NCI-H2227 treated with DMSO at 0.1 percent for 48 hours (cell line): Measurements from ENCODE around the gene TSPAN4.

Experiments used
- DNase-seq: peaks from one replicate; lab custom pipeline; 2025; lab: John Stamatoyannopoulos, UW

TSPAN4 gene

DNA sequence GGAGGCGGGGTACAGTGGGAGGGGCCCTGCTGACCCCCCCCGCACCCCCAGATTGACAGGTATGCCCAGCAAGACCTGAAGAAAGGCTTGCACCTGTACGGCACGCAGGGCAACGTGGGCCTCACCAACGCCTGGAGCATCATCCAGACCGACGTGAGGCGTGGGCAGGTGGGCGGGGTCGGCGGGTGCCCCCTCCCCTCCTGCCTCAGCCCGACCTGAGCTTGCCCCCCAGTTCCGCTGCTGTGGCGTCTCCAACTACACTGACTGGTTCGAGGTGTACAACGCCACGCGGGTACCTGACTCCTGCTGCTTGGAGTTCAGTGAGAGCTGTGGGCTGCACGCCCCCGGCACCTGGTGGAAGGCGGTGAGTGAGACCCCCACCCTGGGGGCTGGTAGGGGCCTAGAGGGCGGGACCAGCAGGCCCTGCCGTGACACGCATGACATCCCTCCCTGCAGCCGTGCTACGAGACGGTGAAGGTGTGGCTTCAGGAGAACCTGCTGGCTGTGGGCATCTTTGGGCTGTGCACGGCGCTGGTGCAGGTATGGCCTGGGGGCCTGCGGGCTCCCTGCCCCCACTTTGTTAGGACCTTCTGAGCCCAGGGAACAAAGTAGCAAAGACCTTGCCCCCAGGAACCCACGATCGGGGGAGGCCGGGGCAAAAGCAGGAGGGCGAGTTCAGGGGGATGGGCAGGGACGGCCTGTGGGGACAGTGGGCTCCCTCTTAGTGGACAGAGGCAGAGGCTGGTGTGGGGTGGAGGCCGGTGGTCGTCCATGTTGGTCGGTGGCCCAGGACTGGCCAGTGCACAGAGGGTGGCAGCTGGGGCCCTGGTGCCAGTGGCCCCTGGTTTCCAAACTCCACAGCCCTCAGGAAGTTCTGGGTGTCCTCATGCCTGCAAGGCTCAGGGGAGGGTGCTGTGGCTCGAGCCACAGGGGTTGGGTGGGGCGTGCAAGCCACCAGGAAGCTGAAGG, 23.1 kb downstream of the TSPAN4 start:
- DNase-seq = no peak

DNA sequence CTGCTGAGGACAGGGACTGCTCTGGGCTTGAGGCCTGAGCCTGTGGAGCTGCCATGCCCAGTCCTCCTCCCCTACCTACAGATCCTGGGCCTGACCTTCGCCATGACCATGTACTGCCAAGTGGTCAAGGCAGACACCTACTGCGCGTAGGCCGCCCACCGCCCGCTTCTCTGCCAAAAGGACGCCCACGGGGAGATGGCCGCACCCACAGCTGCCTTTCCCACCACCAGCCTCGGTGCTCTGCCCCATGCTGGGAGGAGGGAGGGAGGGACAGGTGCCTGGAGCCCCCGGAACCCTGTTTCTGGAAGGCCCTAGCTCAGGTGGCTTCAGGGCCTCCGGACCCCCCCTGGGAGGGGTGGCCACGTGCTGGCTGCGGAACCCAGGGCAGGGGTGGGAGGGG, 23.8 kb downstream of the TSPAN4 start:
- DNase-seq = no peak

DNA sequence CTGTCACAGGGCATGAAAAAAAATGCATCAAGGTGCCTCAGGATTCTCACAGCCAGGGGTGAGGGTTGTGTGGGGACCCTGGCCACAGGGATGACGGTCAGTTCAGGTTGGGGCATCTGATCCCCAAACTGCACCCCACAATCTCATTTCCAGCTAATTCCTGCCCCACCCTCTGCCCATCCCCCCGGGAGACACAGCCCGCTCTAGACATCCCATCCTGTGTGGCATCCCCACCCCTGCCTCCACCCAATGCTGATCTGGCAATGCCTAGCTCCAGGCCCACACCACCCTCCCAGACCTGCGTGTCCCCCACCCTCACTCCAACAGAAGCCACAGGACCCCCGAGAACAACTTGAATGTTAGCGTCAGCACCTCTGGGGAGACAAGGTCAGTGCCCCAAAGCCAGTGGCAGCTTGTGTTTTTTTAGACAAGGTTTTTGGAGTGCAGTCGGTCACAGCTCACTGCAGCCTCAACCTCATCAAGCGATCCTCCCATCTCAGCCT, 25.3 kb downstream of the TSPAN4 start:
- no peak for DNase-seq

DNA sequence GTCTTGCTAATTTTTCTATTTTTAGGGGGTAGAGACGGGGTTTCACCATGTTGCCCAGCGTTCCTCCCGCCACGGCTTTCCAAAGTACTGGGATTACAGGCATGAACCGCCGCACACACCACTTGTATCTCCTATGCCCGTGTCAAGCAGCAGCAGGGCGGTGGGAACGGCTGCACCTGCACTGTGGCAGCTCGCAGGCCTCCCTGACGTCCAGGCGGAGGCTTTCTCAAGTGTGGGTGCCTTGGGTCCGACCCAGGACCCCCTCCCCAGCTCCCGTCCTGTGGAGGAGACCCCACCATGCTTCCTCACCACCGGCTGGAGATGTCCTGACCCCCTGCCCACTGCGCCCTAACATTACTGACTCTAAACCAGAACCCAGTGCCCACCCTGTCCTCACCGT, 25.7 kb downstream of the TSPAN4 start:
- no peak for DNase-seq

DNA sequence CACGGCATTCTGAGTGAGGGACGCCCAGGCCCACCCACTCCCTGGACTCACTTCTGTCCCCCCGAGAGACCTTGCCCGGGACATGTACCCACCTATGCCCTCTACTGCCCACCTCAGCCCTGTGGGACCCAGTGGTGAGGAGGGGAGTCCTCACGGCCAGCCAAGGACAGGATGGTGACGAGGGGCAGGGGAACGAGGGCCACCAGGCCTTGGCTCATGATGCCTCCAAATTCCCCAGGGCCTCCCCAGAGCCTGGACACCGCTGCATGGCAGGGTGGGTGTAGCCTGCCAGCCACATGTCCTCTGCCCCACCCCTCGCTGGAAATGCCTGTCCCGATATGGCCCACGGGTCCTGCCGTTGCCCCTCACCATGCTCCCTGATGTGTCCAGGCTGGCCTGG, 26.1 kb downstream of the TSPAN4 start:
- DNase-seq = no peak

DNA sequence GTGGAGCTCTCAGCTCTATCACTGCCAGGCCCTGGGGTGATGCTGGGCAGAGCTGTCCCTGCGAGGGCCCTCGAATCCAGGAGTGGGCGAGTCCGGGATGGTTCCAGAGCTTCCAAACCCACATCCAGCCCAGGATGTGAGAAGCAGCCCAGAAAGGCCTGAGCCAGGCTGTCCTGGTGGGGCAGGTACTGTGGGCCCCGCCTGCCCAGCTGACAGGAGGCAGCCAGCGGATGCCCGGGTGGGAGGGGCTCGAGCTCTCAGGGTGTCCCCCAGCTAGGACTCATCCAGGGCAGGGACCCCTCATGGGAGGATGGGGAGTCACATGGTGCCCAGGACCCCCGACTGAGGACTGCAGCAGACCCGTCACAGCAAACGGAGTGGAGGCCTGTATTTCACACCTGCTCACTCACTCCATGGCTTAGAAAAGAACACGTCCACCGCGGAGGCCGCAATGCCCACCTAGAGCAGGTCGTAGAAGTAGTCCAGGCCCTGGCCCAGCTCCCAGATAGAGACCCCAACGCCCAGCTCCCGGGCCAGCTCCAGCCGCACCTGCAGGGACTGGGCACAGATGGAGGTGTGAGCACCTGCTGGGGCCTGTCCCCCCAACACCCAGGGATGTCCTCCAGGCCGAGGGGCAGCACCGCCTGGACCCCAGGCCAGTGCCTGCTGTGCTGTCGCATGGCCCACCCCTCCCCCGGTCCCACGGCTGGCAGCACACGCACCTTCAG, 26.9 kb downstream of the TSPAN4 start:
- DNase-seq = no peak

DNA sequence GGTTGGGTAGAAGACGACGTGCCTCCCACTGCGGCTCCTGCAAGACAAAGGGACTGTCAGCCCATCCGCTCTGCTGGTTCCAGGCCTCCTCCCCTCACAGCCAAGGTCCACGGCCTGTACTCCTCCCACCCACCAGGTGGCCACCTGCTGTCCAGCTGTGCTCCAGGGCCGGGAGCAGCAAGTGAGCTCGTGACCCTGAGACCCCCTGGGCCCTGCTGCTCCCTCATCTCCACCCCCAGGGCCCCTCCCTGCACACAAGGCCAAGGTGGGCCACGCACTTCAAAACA, 27.4 kb downstream of the TSPAN4 start:
- no peak for DNase-seq

DNA sequence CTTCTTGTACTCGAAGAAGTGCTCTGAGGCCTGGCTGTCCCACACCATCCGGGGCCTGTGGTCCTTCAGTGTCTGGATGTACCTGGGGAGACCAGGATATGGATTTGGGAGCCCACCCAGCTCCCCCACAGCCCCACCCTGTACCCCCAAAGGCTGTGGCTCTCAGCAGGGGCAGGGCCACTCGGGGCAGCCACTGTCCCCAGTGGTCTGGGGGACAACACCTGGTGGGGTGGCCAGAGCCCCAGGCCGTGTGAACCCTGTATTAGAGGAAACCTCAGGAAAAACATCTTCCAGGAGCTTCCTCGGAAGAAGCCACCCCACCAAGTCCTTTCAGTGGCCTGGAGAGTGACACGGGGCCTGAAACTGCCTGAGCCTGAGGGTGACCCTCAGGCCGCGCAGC, 27.8 kb downstream of the TSPAN4 start:
- DNase-seq = no peak

DNA sequence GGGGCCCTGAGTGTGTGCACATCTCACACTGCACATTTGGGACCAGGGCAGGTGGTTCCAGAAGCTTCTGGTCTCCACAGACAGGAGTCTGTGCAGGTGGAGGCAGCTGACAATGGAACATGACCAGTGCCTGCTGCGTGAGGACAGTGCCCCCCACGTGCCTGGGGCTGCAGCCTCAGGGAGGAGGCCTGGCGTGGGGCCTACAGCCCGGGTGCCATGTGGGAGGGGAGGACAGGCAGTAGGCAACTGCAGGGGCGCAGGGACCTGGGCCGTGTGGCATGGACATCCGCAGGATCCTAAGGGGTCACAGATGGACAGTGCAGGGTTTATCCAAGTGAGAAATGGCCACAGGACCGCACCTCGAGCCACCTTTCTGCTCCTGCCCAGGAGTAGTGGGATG, 28.8 kb downstream of the TSPAN4 start:
- DNase-seq = no peak

DNA sequence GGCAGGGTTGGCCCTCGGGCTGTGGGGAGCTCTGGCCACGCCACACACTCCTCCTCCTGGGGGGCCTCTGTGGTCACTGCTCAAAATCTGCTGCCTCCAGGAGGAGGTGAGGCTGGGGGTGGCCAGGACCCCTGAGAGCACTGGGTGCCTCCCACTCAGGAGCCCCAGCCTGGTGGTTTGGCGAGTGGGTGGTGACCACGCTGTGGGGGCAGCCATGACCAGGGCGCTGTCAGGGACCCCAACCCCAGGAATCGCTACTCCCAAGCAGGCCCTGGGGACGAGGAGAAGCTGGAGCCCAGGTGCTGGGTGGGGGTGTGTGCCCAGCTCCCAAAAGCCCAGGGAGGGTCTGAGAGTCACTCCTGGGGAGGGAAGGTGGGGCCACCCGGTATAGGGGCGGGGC, 30.1 kb downstream of the TSPAN4 start:
- DNase-seq = no peak

DNA sequence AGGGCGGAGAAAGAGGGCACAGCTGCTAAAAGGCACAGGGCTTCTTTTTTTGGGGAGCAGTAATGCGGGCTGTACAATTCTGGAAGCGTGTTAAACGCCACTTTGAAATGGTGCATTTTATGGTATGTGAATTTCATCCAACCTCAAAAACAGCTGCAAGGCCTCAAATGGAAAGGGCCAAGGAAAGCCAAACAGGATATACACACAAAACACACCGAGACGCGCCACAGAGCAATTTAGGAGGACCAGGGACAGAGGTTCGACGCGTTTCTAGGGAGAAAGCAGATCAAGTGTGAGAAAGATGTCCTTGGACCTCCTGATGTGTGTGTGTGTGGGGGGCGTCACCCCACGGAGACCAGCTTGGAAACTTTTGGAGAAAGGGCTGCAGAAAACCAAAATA, 31.1 kb downstream of the TSPAN4 start:
- no peak for DNase-seq

DNA sequence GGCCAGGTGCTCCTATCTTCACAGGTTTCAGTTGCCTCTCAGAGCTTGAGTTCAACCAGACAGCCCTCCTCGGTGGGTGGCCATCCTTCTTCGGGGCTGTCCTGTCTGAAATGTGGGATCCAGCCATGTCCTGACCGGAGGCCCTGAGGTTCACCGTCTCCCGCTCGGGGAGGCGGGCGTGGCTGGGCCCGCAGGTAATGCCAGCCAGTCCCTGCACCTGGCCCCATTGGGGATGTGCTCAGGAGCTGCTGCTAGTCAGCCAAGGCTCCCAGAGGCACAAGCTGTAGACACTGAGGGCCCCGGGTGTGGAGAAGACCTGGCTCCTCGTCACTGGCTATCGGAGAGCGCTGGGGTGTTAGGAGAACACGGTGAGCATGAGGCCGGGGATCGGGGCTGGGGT, 32.6 kb downstream of the TSPAN4 start:
- no peak for DNase-seq

DNA sequence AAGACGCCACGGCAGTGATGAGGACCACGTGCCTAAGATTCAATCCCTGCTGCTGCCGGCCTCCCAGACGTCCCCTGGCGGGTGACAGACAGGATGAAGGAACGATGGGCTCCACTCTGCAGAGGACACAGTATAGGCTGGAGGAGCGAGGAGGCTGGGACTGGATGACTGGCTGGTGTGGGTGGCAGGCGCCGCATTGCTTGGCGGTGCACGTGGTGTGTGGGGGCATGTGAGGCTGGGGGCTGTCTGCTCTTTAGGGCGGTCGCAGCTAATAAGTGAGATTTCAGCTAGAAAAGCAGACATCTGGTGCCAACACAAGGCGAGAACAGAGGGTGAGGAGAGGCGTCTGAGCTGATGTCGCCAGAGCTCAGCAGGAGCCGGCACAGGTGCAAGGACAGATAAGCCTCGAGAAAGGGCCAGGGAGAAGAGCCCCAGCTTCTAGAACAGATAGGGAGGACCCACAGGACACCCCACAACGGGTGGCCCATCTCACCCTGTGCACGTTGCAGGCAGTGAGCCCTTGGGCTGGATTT, 33.2 kb downstream of the TSPAN4 start:
- DNase-seq = no peak

DNA sequence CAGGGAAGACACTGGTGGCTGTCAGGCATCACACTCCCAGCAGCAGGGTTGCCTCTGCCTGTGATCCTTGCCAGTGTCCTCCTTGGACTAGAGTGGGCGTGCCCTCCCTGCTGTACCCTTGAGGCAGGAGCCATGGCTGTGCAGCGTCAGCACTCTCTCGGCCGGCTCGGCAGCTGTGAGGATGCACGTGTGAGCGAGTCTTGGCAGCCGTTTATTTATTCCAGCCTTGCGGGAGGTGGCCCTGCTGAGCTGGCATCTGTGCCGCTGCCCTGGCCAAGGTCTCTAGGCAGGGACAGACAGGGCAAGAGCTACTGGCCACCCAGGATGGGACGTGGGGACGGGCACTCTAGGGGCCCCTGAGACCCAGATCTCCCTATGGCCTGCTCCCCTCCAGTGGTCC, 33.9 kb downstream of the TSPAN4 start:
- DNase-seq = no peak

DNA sequence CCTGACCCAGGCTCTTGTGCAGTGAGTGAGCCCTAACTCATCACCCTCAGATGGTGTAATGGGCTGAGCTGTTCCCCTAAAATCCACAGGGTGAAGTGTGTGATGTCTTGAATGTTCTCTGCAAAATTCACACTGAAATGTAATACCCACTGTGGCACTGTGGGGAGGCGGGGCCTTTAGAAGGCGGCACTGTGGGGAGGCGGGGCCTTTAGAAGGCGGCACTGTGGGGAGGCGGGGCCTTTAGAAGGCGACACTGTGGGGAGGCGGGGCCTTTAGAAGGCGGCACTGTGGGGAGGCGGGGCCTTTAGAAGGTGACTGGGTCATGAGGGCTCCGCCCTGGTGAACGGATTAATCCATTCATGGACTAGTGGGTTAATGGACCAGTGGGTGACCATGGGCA, 34.9 kb downstream of the TSPAN4 start:
- no peak for DNase-seq

DNA sequence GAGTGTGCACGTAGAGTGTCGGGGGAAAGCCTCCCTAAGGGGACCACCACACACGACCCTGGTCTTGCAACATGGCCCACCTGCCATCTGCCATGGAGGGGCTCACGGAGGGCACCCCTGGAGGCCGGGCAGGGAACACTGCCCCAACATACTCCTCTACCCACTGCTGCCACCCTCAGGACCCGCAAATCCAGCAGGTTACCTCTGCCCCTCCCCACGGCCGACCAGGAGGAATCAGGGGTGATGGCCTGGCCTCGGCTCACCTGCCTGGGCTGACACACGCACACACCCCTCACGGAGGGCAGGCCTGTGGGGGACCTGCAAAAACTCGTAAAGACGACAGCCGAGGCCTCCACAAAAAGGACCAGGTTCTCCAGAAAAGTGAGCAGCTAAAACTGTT, 37.8 kb downstream of the TSPAN4 start:
- DNase-seq = no peak

DNA sequence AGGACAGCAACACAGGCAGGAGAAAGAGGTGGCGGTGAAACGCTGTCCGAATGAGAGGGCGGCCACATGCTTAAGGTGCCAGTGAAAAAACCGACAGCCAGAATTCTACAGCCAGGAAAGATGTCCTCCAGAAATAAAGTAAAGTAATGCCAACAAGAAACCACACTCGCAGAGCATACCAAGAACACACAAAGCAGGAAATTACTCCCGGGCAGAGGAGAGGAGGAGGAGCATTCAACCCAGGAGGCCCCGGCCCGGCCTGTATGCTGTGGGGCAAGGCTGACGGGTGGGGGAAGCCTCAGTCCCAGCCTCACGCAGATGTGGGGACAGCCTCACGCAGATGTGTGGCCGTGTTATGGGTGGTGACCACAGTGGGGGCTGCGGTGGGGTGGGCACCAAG, 39.9 kb downstream of the TSPAN4 start:
- DNase-seq = no peak

DNA sequence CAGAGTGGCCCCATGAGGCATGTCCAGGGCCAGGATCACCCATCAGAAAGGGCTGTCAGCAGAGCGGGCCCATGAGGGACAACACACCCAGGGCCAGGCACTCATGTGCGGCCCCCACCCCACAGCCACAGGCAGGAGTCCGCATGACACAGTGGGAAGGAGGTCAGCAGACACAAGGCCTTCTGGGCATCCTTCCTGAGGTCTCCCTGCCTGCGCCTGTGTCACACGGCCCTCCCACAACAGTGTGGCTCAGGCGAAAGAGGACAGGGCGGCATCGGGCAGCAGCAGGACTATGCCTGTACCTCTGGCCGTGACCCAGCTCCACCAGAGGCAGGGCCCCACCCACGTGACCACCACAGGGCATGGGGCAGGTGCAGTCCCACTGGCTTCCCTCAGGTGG, 40.9 kb downstream of the TSPAN4 start:
- no peak for DNase-seq

DNA sequence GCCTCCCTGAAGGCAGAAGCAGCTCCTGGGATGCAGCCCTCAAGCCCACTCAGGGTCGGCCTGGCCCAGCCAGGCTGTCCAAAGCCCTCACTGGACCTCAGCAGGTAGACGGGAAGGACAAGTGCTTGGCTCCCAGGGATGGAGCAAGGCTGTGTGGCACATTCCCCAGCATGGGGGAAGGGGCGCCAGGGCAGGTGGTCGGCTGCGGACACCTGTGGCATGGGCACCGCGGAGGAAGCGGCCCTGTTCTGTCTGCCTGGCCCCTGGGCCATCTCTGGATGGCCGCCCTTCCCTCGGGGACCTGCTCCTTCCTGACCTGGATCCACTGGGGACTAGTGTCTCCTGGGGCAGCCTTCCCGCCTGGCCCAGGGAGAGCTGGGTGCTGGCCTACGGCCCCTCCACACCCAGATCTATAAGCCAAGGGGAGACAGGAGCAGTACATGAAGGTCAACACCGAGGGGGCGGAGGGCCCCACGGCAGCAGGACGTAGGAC, 42.0 kb downstream of the TSPAN4 start:
- no peak for DNase-seq

DNA sequence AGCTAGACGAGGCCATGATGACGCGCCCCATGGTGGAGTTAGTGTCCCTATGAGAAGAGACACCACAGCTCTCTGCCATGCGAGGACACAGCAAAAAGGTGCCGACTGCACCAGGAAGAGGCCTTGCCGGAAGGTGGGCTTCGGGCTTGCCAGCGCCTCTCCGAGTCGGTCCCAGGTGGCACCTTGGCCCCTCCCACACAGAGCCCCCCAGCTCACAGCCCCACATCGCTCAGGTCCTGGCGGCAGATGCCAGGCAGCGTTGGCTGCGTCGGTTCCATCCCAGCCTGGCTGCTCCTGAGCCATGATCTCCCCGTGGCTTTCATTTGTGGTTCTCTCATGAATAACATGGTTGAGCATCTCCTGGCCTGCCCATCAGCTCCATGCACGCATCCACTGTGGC, 43.9 kb downstream of the TSPAN4 start:
- no peak for DNase-seq

DNA sequence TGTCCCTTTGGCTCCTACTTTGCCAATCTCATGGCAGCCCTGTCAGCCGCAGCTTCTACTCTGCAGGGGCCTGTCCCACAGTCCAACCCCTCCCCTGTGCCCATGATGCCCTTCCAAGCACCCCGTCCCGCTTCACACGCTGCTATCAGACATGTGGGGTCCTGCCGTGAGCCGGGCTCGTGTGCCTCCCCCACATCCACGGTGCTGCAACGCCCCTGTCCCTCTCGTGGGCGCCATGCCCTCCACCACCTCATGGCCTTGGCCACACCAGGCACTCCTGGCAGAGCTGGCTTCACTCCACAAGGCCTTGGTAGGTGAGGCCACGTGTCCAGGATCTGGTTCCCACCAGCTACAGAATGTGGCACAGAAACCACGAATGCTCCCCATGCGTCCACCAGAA, 44.9 kb downstream of the TSPAN4 start:
- no peak for DNase-seq

DNA sequence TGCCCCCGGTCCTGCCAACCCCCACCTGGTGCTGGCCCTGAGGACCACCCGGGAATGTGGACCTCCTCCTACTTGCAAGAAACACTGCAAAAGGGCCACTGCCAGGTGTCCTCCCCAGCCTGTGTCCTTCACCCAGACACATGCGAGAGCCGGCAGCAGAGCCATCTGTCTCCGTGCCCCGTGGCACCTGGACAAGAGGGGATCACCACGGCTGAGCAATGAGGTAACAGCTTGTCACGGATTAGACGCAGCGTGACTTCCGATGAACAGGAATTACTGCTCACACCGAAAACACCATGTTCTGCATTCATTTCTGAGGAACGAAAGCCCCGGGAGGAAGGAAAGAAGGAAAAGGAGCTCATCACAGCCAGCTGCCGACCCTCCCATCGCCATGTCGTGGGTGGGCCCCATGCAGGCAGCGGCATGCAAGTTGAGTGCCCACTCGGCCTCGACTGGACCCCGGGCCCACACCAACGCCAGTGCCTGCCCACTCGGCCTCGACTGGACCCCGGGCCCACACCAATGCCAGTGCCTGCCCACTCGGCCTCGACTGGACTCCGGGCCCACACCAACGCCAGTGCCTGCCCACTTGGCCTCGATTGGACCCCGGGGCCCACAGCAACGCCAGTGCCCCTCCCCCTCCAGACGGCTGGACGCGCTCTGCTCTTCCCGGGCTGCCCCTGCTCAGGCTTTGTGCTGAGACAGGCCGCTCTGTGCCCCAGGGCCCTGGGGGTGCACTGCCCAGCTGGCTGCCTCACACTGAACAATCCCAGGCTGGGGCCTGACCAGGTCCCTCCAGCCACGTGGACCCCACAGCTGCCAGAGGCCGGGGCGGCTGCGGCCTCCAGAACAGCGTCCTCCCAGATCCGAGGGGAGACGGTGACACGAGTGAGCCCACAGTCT, 45.9 kb downstream of the TSPAN4 start:
- DNase-seq = no peak
